D721Med (cell line): ENCODE results near the gene IFIT2.
"Not testable (repeated sequence)": the region's sequence is repeated elsewhere in the genome, so short reads cannot be mapped to it uniquely, and the experiment has no call there.

Experiments used
- DNase-seq: peaks from one replicate; pipeline ENCODE4 v3.0.0; 2011; ENCODE audit warnings: low spot score; ENCODE audit not compliant: insufficient read length
- FAIRE-seq: peaks from 2 replicates; lab custom pipeline; 2011; peaks lifted over from hg19 to GRCh38; lab: Jason Lieb, UNC
- CTCF ChIP-seq: IDR thresholded peaks from 2 replicates; pipeline ENCODE4 v1.5.1; 2012; ENCODE audit warnings: mild to moderate bottlenecking, control low read depth; ENCODE audit not compliant: insufficient read depth; ENCODE audit errors: missing control alignments

Gene IFIT2

GRCh38 chr10:89301721-89302445 is at the start of gene IFIT2:
Gene IFIT2, plus strand, starts transcription at chr10:89302046. Its CDS starts 78 bp downstream, at chr10:89302124.
- DNase-seq (no peak), FAIRE-seq (no peak)
- no peak for TF ChIP-seq CTCF

- no peak for TF ChIP-seq CTCF
- FAIRE-seq (no peak), DNase-seq (no peak)
These were observed 49.6 kb upstream of the IFIT2 start for GRCh38 chr10:89252225-89252585.

- DNase-seq, FAIRE-seq: not testable (repeated sequence)
These were observed 46.7 kb upstream of the IFIT2 start for GRCh38 chr10:89255091-89255579.

- no peak for FAIRE-seq
- no peak for DNase-seq
- TF ChIP-seq CTCF: no peak
These were observed 46.1 kb upstream of the IFIT2 start for GRCh38 chr10:89255793-89256192.

- no peak for DNase-seq
- TF ChIP-seq CTCF: no peak
- FAIRE-seq: no peak
These were observed 45.5 kb upstream of the IFIT2 start for GRCh38 chr10:89256340-89256739.

GRCh38 chr10:89256962-89257361 is 44.9 kb upstream of the IFIT2 start:
- DNase-seq: no peak
- FAIRE-seq: no peak

GRCh38 chr10:89257581-89257980 is 44.3 kb upstream of the IFIT2 start:
- DNase-seq: no peak
- FAIRE-seq: no peak
- no peak for TF ChIP-seq CTCF

More at GRCh38 chr10:89256962-89257361, 44.9 kb upstream of the IFIT2 start:
- TF ChIP-seq CTCF: no peak

- DNase-seq (no peak), FAIRE-seq (no peak)
- no peak for TF ChIP-seq CTCF
These were observed 43.0 kb upstream of the IFIT2 start for GRCh38 chr10:89258881-89259280.
